VCaP (cell line): ENCODE results near the gene INPP5J.

Experiments used
- H3K27ac ChIP-seq: fragments of 450-650 bp; 2 replicates; pipeline ENCODE4 v1.5.1; 2017
- CTCF ChIP-seq: fragments of 450-650 bp; conservative IDR thresholded peaks from 2 replicates; pipeline ENCODE4 v1.5.1; 2017; ENCODE audit warnings: mild to moderate bottlenecking, moderate library complexity

The INPP5J gene

GRCh38 chr22:31148488-31148887 is 25.7 kb downstream of the INPP5J start:
- H3K27ac ChIP-seq = peak overlapping the region; percentile 57
- no peak for TF ChIP-seq CTCF

- H3K27ac ChIP-seq = peak overlapping the region; percentile 57
- peak; percentile 96 for TF ChIP-seq CTCF
Observed at GRCh38 chr22:31148953-31149627, 26.3 kb downstream of the INPP5J start.

- peak; percentile 64 for TF ChIP-seq CTCF
- H3K27ac ChIP-seq = no peak overlapping the region
Observed at GRCh38 chr22:31150615-31151014, 27.8 kb downstream of the INPP5J start.

- H3K27ac ChIP-seq = no peak overlapping the region
- TF ChIP-seq CTCF = no peak
Observed at GRCh38 chr22:31151872-31152271, 29.1 kb downstream of the INPP5J start.

- no peak for TF ChIP-seq CTCF
- H3K27ac ChIP-seq = no peak overlapping the region
Observed at GRCh38 chr22:31153357-31153756, 30.6 kb downstream of the INPP5J start.

- H3K27ac ChIP-seq = no peak overlapping the region
- TF ChIP-seq CTCF = no peak
Observed at GRCh38 chr22:31154975-31155374, 32.2 kb downstream of the INPP5J start.

- TF ChIP-seq CTCF = no peak
- no peak overlapping the region for H3K27ac ChIP-seq
Observed at GRCh38 chr22:31155422-31155821, 32.7 kb downstream of the INPP5J start.
